H1 (cell line): ENCODE measurements around the gene ADM2.

Source experiments
- CHD2 ChIP-seq: IDR thresholded peaks from 2 replicates; pipeline ENCODE4 v1.6.1; 2012; ENCODE audit warnings: low read length, improper control_type of control experiment
- TAF1 ChIP-seq: IDR thresholded peaks from 2 replicates; pipeline ENCODE4 v1.6.1; 2011; ENCODE audit warnings: mild to moderate bottlenecking, low read depth, low read length

GRCh38 chr22:50439314-50439870 lies 42.0 kb upstream of the ADM2 start:
- TF ChIP-seq CHD2 (no peak), TAF1 (no peak)
